Nephron progenitor cell (in vitro differentiated cells): ENCODE results near the gene PUM1.
A peak's percentile ranks its signal among the peaks of the same experiment; 100 is the strongest.

Experiments
- DNase-seq: peaks from one replicate; pipeline ENCODE4 v3.0.0; 2021
- H3K27ac Mint-ChIP-seq: 2 replicates; pipeline ENCODE4 v1.8.0; 2021; ENCODE audit warnings: mild to moderate bottlenecking, moderate library complexity, mixed read lengths
- H3K27me3 Mint-ChIP-seq: 2 replicates; pipeline ENCODE4 v1.8.0; 2021; ENCODE audit warnings: mild to moderate bottlenecking, low read depth, mixed read lengths; ENCODE audit not compliant: poor library complexity
- H3K36me3 Mint-ChIP-seq: 2 replicates; pipeline ENCODE4 v1.8.0; 2021; ENCODE audit warnings: low read depth, mixed read lengths
- H3K4me1 Mint-ChIP-seq: 2 replicates; pipeline ENCODE4 v1.8.0; 2021; ENCODE audit warnings: mixed read lengths
- H3K4me3 Mint-ChIP-seq: 2 replicates; pipeline ENCODE4 v1.8.0; 2021; ENCODE audit warnings: mild to moderate bottlenecking, moderate library complexity, mixed read lengths
- H3K9me3 Mint-ChIP-seq: 2 replicates; pipeline ENCODE4 v1.8.0; 2021; ENCODE audit warnings: mild to moderate bottlenecking, moderate library complexity, mixed read lengths
- TF ChIP-seq, protein P1 (sequence below): fragments of 200-600 bp; sonication (generic); IDR thresholded peaks from 2 replicates; pipeline ENCODE4 v1.5.0; 2021; ENCODE audit warnings: antibody characterized with exemption

PUM1 gene

GRCh38 chr1:30903343-30904034 is 162.0 kb downstream of the PUM1 start:
- Mint-ChIP-seq H3K27me3 (peaks cover 27% of the 10 kb centered on the region), H3K4me1 (peaks cover 51% of the 10 kb centered on the region), H3K27ac (no peak overlapping the region), H3K9me3 (no peaks in the 10 kb centered on the region), H3K4me3 (no peak overlapping the region), H3K36me3 (no peaks in the 10 kb centered on the region)
- DNase-seq = no peak
- TF ChIP-seq, protein P1, sequence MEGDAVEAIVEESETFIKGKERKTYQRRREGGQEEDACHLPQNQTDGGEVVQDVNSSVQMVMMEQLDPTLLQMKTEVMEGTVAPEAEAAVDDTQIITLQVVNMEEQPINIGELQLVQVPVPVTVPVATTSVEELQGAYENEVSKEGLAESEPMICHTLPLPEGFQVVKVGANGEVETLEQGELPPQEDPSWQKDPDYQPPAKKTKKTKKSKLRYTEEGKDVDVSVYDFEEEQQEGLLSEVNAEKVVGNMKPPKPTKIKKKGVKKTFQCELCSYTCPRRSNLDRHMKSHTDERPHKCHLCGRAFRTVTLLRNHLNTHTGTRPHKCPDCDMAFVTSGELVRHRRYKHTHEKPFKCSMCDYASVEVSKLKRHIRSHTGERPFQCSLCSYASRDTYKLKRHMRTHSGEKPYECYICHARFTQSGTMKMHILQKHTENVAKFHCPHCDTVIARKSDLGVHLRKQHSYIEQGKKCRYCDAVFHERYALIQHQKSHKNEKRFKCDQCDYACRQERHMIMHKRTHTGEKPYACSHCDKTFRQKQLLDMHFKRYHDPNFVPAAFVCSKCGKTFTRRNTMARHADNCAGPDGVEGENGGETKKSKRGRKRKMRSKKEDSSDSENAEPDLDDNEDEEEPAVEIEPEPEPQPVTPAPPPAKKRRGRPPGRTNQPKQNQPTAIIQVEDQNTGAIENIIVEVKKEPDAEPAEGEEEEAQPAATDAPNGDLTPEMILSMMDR = no peak

DNA sequence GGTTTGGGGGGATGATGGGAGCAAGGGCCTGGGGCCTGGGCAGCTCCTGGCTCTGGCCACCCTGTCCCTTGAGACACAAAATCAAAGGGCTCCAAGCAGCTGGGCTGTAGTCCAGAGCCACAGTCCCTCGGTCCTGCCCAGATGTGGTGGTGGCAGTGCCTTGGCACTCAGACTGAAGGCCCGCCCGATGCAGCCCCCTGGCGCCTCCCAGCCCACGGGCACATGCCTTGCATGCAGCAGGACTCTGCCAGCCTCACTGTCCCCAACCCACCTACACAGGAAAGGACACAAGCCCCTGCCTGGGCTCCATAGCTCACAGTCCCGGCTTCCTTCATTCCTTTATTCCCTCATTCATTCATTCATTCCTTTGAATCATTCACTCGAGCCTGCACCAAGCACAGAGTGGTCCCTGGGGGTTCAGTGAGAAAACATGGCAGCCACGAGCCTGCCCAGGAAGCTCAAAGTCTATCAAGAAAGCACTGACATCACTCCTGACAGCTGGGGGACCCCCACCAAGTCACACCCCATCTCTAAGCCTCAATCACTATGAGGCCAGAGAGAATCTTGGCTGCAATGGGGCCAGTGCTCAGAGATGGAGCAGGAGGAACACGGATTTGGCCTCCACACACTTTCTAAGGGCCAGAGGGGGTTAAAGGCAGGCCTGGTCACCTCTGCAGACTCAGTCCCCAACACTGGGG is 162.8 kb downstream of the PUM1 start:
- no peak overlapping the region for H3K4me3 Mint-ChIP-seq
- TF ChIP-seq, protein P1 = no peak

GRCh38 chr1:30901798-30902581 is 163.5 kb downstream of the PUM1 start:
- no peaks in the 10 kb centered on the region for H3K36me3 Mint-ChIP-seq
- H3K9me3 Mint-ChIP-seq = no peaks in the 10 kb centered on the region

More for the DNA sequence above, 162.8 kb downstream of the PUM1 start:
- Mint-ChIP-seq H3K9me3 (no peaks in the 10 kb centered on the region), H3K36me3 (no peaks in the 10 kb centered on the region), H3K27ac (peak overlapping the region; percentile 84), H3K27me3 (peaks cover 27% of the 10 kb centered on the region), H3K4me1 (peaks cover 53% of the 10 kb centered on the region)
- DNase-seq = no peak

GRCh38 chr1:30900931-30901560 is 164.5 kb downstream of the PUM1 start:
- TF ChIP-seq, protein P1 = no peak
- DNase-seq = no peak
- H3K4me3 Mint-ChIP-seq = no peak overlapping the region
- no peaks in the 10 kb centered on the region for H3K36me3 Mint-ChIP-seq
- H3K9me3 Mint-ChIP-seq = no peaks in the 10 kb centered on the region
- H3K27ac Mint-ChIP-seq = peak overlapping the region; percentile 36
- peaks cover 48% of the 10 kb centered on the region for H3K4me1 Mint-ChIP-seq
- peaks cover 15% of the 10 kb centered on the region for H3K27me3 Mint-ChIP-seq

More at GRCh38 chr1:30901798-30902581, 163.5 kb downstream of the PUM1 start:
- TF ChIP-seq, protein P1 = no peak
- no peak for DNase-seq
- H3K4me3 Mint-ChIP-seq = no peak overlapping the region
- peak overlapping the region; percentile 36 for H3K27ac Mint-ChIP-seq
- peaks cover 20% of the 10 kb centered on the region for H3K27me3 Mint-ChIP-seq
- peaks cover 48% of the 10 kb centered on the region for H3K4me1 Mint-ChIP-seq

- H3K27me3 Mint-ChIP-seq = peaks cover 12% of the 10 kb centered on the region
- H3K36me3 Mint-ChIP-seq = no peaks in the 10 kb centered on the region
- H3K9me3 Mint-ChIP-seq = no peaks in the 10 kb centered on the region
- no peak overlapping the region for H3K27ac Mint-ChIP-seq
- H3K4me3 Mint-ChIP-seq = no peak overlapping the region
- no peak for DNase-seq
- TF ChIP-seq, protein P1 = no peak
- H3K4me1 Mint-ChIP-seq = peaks cover 48% of the 10 kb centered on the region
Measured at GRCh38 chr1:30900486-30900885, 165.0 kb downstream of the PUM1 start.
